ENCODE measurements around the gene HDAC7.

The HDAC7 gene

GRCh38 chr12:47736216-47736615 lies 83.5 kb downstream of the HDAC7 start:
- TF ChIP-seq EGR1 (IDR thresholded peaks at IDR 0.05) (no peak), TCF12 (IDR thresholded peaks at IDR 0.05; ENCODE audit: low read depth) (no peak), ZBTB7A (IDR thresholded peaks at IDR 0.05; ENCODE audit: low read depth) (no peak)

GRCh38 chr12:47735649-47736048 lies 84.1 kb downstream of the HDAC7 start:
- TF ChIP-seq CEBPB (IDR thresholded peaks at IDR 0.05) (no peak), CREB1 (IDR thresholded peaks at IDR 0.05; ENCODE audit: low read depth) (no peak), NFIC (IDR thresholded peaks at IDR 0.05) (no peak), ZBTB7A (IDR thresholded peaks at IDR 0.05; ENCODE audit: low read depth) (no peak), TCF12 (IDR thresholded peaks at IDR 0.05; ENCODE audit: low read depth) (no peak), RAD21 (IDR thresholded peaks at IDR 0.05; ENCODE audit: low read depth) (no peak), REST (IDR thresholded peaks at IDR 0.05; ENCODE audit: low read depth) (no peak), YY1 (IDR thresholded peaks at IDR 0.05; ENCODE audit: low read depth) (no peak), EP300 (IDR thresholded peaks at IDR 0.05; ENCODE audit: borderline replicate concordance) (no peak), EGR1 (IDR thresholded peaks at IDR 0.05) (no peak), FOXM1 (IDR thresholded peaks at IDR 0.05; ENCODE audit: borderline replicate concordance, low read depth) (no peak), USF1 (IDR thresholded peaks at IDR 0.05) (no peak)

GRCh38 chr12:47734725-47735480 lies 84.8 kb downstream of the HDAC7 start:
- TF ChIP-seq TAF1 (IDR thresholded peaks at IDR 0.05; ENCODE audit: low read depth) (no peak), RAD21 (IDR thresholded peaks at IDR 0.05; ENCODE audit: low read depth) (no peak), TEAD4 (IDR thresholded peaks at IDR 0.05) (no peak), NFIC (IDR thresholded peaks at IDR 0.05) (no peak), CEBPB (IDR thresholded peaks at IDR 0.05) (no peak), FOXM1 (IDR thresholded peaks at IDR 0.05; ENCODE audit: borderline replicate concordance, low read depth) (no peak), YY1 (IDR thresholded peaks at IDR 0.05; ENCODE audit: low read depth) (no peak), REST (IDR thresholded peaks at IDR 0.05; ENCODE audit: low read depth) (no peak)

- TF ChIP-seq YY1 (IDR thresholded peaks at IDR 0.05; ENCODE audit: low read depth): no peak
- no peak for TF ChIP-seq USF1 (IDR thresholded peaks at IDR 0.05)
- TF ChIP-seq CEBPB (IDR thresholded peaks at IDR 0.05): no peak
- TF ChIP-seq EP300 (IDR thresholded peaks at IDR 0.05; ENCODE audit: borderline replicate concordance): no peak
- TF ChIP-seq TAF1 (IDR thresholded peaks at IDR 0.05; ENCODE audit: low read depth): no peak
- TF ChIP-seq TEAD4 (IDR thresholded peaks at IDR 0.05): no peak
- no peak for TF ChIP-seq TCF12 (IDR thresholded peaks at IDR 0.05; ENCODE audit: low read depth)
- TF ChIP-seq ZBTB7A (IDR thresholded peaks at IDR 0.05; ENCODE audit: low read depth): no peak
- TF ChIP-seq FOXM1 (IDR thresholded peaks at IDR 0.05; ENCODE audit: borderline replicate concordance, low read depth): no peak
- TF ChIP-seq REST (IDR thresholded peaks at IDR 0.05; ENCODE audit: low read depth): no peak
- TF ChIP-seq RAD21 (IDR thresholded peaks at IDR 0.05; ENCODE audit: low read depth): no peak
- TF ChIP-seq MAX (IDR thresholded peaks at IDR 0.05): no peak
- TF ChIP-seq CREB1 (IDR thresholded peaks at IDR 0.05; ENCODE audit: low read depth): no peak
- no peak for TF ChIP-seq NFIC (IDR thresholded peaks at IDR 0.05)
- TF ChIP-seq EGR1 (IDR thresholded peaks at IDR 0.05): no peak
These were observed 86.6 kb downstream of the HDAC7 start for GRCh38 chr12:47733142-47733541.
